Vagina (tissue), 2 donors: ENCODE measurements around the gene ABR. TPM values are rescaled to one million over a fixed set of nuclear protein-coding genes. Genes with fewer than 3 reads are reported as not detected.

Experiments used
- DNase-seq, 2 donors: peaks; one replicate each; pipeline ENCODE4 v3.0.0-alpha.2; 2017; ENCODE audit errors: extremely low spot score in 2 of 2
- H3K27ac ChIP-seq: fragments of 200-600 bp; sonication (generic); one replicate; pipeline ENCODE4 v1.5.1; 2019
- H3K27me3 ChIP-seq: fragments of 200-600 bp; sonication (generic); one replicate; pipeline ENCODE4 v1.5.1; 2019
- H3K36me3 ChIP-seq, 2 donors: fragments of 200-600 bp; sonication (generic); one replicate each; pipeline ENCODE4 v1.5.1; 2017 to 2019
- H3K4me1 ChIP-seq: fragments of 200-600 bp; sonication (generic); one replicate; pipeline ENCODE4 v1.5.1; 2019
- H3K4me3 ChIP-seq, 2 donors: fragments of 200-600 bp; sonication (generic); 1 replicate in 1 of 2; 2 replicates in 1 of 2; pipeline ENCODE4 v1.5.1; 2016 to 2019
- H3K9me3 ChIP-seq: fragments of 200-600 bp; sonication (generic); one replicate; pipeline ENCODE4 v1.5.1; 2019
- POLR2A ChIP-seq, 2 donors: fragments of 450-650 bp; IDR thresholded peaks; one replicate each; pipeline ENCODE4 v1.6.1; 2017; ENCODE audit warnings: antibody characterized with exemption in 2 of 2, mild to moderate bottlenecking in 2 of 2, moderate library complexity in 2 of 2
- POLR2AphosphoS5 ChIP-seq, 2 donors: sonication (generic); formaldehyde crosslinking; IDR thresholded peaks; one replicate each; pipeline ENCODE4 v1.9.0; 2017; ENCODE audit warnings: antibody characterized with exemption in 2 of 2, mild to moderate bottlenecking in 2 of 2, low read depth in 1 of 2; ENCODE audit not compliant: insufficient read depth in 1 of 2
- intact Hi-C: fragments of 100-400 bp; cut with DNase I; formaldehyde crosslinking; loops from one replicate; pipeline ENCODE4 v1.15.1; 2023
- total RNA-seq: library from RNA; depleted of rRNA; stranded (reverse); fragments of >200 nt; gene quantifications from one replicate; pipeline ENCODE4 v1.2.3, GENCODE V29; 2016
- TF ChIP-seq, protein P1 (sequence below), 3 experiments: fragments of 450-650 bp in 2 of 3; fragments of 200-600 bp in 1 of 3; sonication (generic) in 1 of 3; IDR thresholded peaks; one replicate each; pipeline ENCODE4 v1.5.1; 2017 to 2019; ENCODE audit warnings: antibody characterized with exemption in 3 of 3, mild to moderate bottlenecking in 2 of 3, moderate library complexity in 2 of 3

The ABR gene
- total RNA-seq, 1 donor from 2014 or later, result 90.8 TPM

DNA sequence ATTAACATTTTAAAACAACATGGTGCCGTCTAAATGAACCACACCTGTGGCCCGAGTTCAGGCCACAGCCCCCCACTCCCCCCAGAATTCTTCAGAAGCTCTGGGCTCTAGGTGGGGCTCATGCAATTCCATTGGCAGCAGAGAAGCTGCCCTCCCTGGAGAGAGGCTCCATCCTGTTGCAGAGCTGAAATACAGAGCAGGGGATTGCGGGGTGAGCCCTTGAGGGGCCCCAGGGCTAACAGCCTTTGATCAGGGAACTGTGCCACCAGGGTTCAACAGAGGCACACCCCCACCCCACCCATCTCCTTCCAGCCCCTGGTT is 69.3 kb downstream of the ABR start:
- no peak for DNase-seq
- no peaks in the 10 kb centered on the region for H3K36me3 ChIP-seq
- intact Hi-C loops, result no loop called here
- TF ChIP-seq, protein P1, sequence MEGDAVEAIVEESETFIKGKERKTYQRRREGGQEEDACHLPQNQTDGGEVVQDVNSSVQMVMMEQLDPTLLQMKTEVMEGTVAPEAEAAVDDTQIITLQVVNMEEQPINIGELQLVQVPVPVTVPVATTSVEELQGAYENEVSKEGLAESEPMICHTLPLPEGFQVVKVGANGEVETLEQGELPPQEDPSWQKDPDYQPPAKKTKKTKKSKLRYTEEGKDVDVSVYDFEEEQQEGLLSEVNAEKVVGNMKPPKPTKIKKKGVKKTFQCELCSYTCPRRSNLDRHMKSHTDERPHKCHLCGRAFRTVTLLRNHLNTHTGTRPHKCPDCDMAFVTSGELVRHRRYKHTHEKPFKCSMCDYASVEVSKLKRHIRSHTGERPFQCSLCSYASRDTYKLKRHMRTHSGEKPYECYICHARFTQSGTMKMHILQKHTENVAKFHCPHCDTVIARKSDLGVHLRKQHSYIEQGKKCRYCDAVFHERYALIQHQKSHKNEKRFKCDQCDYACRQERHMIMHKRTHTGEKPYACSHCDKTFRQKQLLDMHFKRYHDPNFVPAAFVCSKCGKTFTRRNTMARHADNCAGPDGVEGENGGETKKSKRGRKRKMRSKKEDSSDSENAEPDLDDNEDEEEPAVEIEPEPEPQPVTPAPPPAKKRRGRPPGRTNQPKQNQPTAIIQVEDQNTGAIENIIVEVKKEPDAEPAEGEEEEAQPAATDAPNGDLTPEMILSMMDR (IDR thresholded peaks at IDR 0.05), result no peak
- no peak for TF ChIP-seq POLR2A (IDR thresholded peaks at IDR 0.05)
- H3K27ac ChIP-seq, result peak overlapping the region; percentile 90
- H3K4me1 ChIP-seq, result peaks cover 71% of the 10 kb centered on the region
- no peaks in the 10 kb centered on the region for H3K9me3 ChIP-seq
- no peaks in the 10 kb centered on the region for H3K27me3 ChIP-seq
- H3K4me3 ChIP-seq, result no peak overlapping the region

DNA sequence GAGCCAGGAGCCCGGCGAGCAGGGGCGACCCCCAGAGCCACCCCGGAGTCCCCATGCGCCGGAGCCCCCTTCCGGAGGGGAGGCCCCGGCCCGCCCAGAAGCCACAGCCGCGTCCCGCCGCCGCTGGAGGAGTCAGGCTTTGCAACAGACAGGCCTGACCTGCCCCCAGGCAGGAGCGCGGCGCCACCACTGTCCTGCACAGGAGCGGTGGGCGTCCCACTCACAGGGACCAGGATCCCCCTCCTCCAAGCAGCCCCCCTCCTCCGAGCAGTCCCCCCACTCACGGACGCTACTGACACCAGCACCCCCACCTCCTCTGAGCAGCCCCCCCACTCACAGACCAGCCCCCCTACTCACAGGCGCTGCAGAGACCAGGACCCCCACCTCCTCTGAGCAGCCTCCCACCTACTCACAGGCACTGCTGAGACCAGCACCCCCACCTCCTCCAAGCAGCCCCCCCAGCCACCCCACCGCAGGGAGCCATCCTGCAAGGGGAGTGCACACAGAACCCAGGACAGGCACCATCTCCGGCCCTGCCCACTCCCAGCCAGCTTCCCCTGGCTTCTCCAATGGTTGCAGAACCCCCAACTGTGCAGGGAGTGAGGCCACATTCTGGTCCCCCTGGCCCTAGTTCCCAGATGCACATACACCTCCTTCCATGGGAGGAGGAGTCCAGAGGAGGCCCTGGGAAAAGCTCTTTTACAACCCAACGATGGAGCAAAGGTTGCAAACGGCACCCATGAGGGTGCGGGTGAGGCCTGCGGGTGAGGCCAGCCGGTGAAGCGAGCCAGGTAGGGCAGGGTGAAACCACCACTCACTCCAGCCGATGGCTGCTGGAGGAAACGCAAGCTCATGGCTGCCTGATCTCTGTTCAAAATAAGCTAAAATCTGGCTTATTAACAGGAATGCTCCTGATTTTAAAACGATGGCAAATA is 69.9 kb downstream of the ABR start:
- Histone ChIP-seq H3K4me1 (peaks cover 67% of the 10 kb centered on the region), H3K27me3 (no peaks in the 10 kb centered on the region), H3K4me3 (peak overlapping the region; percentile 65 to 69), H3K9me3 (no peaks in the 10 kb centered on the region), H3K27ac (peak overlapping the region; percentile 90), H3K36me3 (no peaks in the 10 kb centered on the region)
- DNase-seq, result no peak
- no peak for TF ChIP-seq POLR2AphosphoS5 (IDR thresholded peaks at IDR 0.05; ENCODE audit: insufficient read depth in 1 of 2, low read depth in 1 of 2)
- TF ChIP-seq POLR2A (IDR thresholded peaks at IDR 0.05), result no peak
- TF ChIP-seq, protein P1 (IDR thresholded peaks at IDR 0.05), result no peak
- intact Hi-C loops, result no loop called here

DNA sequence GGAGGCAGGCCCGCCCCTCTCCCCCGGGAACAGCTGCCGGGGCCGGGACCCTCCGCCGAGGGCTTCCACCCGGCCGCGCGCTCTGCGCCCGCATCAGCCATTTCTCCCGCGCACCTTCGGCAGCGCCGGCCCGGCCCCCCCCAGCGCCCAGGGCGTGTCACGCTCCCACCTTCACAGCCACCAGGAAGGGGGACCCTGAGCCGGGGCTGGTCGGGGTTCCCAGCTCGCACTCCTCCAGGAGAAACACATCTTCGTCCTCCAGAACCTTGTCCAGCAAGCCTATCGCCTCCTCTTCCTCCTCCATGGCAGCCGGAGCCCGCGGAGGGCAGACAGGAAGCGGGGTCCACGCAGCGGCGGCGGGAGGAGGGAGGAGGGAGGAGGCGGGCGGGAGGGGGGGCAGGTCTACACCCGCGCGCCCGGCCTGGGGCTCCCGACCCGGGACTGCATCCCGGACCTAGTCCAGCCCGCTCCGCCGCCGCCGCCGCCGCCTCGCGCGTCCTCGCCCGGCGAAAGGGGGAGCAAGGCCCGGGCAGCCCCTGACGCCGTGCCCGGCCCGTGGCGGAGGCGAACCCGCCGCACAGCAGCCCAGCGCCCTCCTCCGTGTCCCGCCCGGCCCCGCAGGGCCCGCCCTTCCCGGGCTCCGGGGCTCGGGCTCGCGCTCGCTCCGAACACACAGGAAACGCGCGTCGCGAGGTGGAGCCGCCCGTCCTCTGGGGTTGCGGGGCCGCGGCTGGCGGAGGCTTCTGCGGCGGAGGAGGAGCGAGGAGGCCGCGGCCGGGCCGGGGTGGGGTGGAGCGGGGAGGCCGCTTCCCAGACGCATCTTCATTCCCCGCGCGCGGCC is 70.8 kb downstream of the ABR start:
- intact Hi-C loops, result no loop called here
- H3K36me3 ChIP-seq, result no peaks in the 10 kb centered on the region
- H3K9me3 ChIP-seq, result no peaks in the 10 kb centered on the region
- peak overlapping the region; percentile 90 for H3K27ac ChIP-seq
- peak overlapping the region; percentile 65 to 69 for H3K4me3 ChIP-seq
- H3K27me3 ChIP-seq, result no peaks in the 10 kb centered on the region
- TF ChIP-seq POLR2AphosphoS5 (IDR thresholded peaks at IDR 0.05; ENCODE audit: insufficient read depth in 1 of 2, low read depth in 1 of 2), result no peak
- TF ChIP-seq POLR2A (IDR thresholded peaks at IDR 0.05), result peak in 1 of 2 donors; percentile 19
- TF ChIP-seq, protein P1 (IDR thresholded peaks at IDR 0.05), result no peak
- peak in 1 of 2 donors; percentile 87 for DNase-seq
- H3K4me1 ChIP-seq, result peaks cover 62% of the 10 kb centered on the region

DNA sequence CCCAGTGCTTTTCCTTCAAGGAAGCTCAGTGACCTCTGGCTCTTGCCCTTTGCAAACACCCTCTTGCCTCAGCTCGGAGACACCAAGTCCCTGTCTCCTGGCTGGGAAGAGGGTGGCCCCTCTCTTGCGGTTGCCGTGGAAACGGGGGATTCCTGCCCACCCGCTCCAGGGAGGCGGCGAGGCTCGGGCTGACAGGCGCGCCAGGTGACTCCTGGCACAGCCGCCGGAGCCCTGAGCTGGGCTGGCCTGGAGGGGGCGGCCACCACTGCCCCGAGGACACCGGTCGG is 71.4 kb downstream of the ABR start:
- no peak for TF ChIP-seq POLR2A (IDR thresholded peaks at IDR 0.05)
- TF ChIP-seq POLR2AphosphoS5 (IDR thresholded peaks at IDR 0.05; ENCODE audit: insufficient read depth in 1 of 2, low read depth in 1 of 2), result peak in 1 of 2 donors; percentile 2
- Histone ChIP-seq H3K9me3 (no peaks in the 10 kb centered on the region), H3K4me1 (peaks cover 62% of the 10 kb centered on the region), H3K27me3 (no peaks in the 10 kb centered on the region), H3K36me3 (no peaks in the 10 kb centered on the region), H3K27ac (peak overlapping the region; percentile 90), H3K4me3 (peak overlapping the region; percentile 65 to 69)
- intact Hi-C loops, result no loop called here
- no peak for DNase-seq

DNA sequence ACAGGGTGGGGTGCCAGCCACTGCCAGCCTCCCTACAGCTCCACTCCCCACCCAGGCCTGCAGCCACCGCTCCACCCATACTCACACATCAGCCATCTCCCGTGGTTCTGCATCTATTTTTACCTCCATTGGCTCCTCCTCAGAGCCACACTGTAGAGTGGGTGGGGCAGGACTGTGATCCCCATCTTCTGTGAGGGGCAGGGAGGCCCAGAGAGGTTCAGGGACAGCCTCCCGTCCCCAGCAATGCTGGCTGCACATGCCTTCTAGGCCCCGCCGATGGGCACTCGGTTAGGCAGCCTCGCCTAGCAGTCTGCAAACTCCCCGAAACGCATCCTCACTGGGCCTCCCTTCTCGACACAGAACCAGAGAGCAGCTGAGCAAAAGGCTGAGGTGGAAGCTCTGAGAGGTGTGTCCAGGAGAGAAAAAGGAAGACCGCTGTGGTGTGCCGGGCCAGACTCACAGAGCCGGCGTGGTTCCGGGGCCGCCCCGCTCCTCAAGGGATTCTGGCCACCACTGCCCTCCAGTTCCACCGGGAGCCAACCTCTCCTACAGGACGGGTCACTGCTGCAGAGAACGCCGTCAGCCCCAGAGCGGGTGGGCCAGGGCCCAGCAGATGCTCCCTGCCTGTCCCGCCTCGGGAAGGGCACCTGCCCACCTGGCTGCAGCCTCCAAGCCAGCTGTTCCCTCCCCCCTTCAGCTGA is 71.9 kb downstream of the ABR start:
- no peaks in the 10 kb centered on the region for H3K36me3 ChIP-seq
- H3K27ac ChIP-seq, result peak overlapping the region; percentile 90
- DNase-seq, result peak in 1 of 2 donors; percentile 87
- H3K4me3 ChIP-seq, result peak overlapping the region; percentile 65 to 69
- H3K4me1 ChIP-seq, result peaks cover 62% of the 10 kb centered on the region
- TF ChIP-seq, protein P1 (IDR thresholded peaks at IDR 0.05), result no peak
- TF ChIP-seq POLR2AphosphoS5 (IDR thresholded peaks at IDR 0.05; ENCODE audit: insufficient read depth in 1 of 2, low read depth in 1 of 2), result peak in 1 of 2 donors; percentile 29
- H3K9me3 ChIP-seq, result no peaks in the 10 kb centered on the region
- no peaks in the 10 kb centered on the region for H3K27me3 ChIP-seq
- intact Hi-C loops, result no loop called here
